GM23338 (cell line): Measurements from ENCODE around the gene CDKN1A. TPM values are rescaled to one million over a fixed set of nuclear protein-coding genes. Genes with fewer than 3 reads are reported as not detected.

ENCODE experiments used
- ATAC-seq: fragments of 200-7000 bp; cut with Tn5 transposase; 3 replicates; pipeline ENCODE4 v1.9.1; 2020
- DNase-seq: peaks from one replicate; pipeline ENCODE4 v3.0.0-alpha.2; 2015; ENCODE audit warnings: low spot score
- H2AFZ ChIP-seq: fragments of 200-600 bp; sonication (generic); 2 replicates; pipeline ENCODE4 v1.8.0; 2016; ENCODE audit warnings: antibody characterized with exemption, mild to moderate bottlenecking, moderate library complexity
- H3F3A ChIP-seq: fragments of 200-600 bp; sonication (generic); replicated peaks from 2 replicates; pipeline ENCODE4 v1.8.0; 2017; ENCODE audit warnings: antibody characterized with exemption, mixed run types, low read depth
- H3K27ac ChIP-seq: fragments of 200-600 bp; sonication (generic); 2 replicates; pipeline ENCODE4 v1.6.1; 2016; ENCODE audit warnings: low read depth
- H3K27me3 ChIP-seq: fragments of 200-600 bp; sonication (generic); 2 replicates; pipeline ENCODE4 v1.8.0; 2016; ENCODE audit warnings: mild to moderate bottlenecking, mixed run types, moderate library complexity; ENCODE audit not compliant: insufficient read depth
- H3K36me3 ChIP-seq: fragments of 200-600 bp; sonication (generic); 2 replicates; pipeline ENCODE4 v1.8.0; 2016; ENCODE audit warnings: mild to moderate bottlenecking; ENCODE audit not compliant: insufficient read depth
- H3K4me1 ChIP-seq: fragments of 200-600 bp; sonication (generic); 2 replicates; pipeline ENCODE4 v1.8.0; 2016; ENCODE audit warnings: mild to moderate bottlenecking, moderate library complexity; ENCODE audit not compliant: insufficient read depth
- H3K4me2 ChIP-seq: fragments of 200-600 bp; sonication (generic); 2 replicates; pipeline ENCODE4 v1.7.1; 2017; ENCODE audit warnings: mixed run types
- H3K4me3 ChIP-seq: fragments of 200-600 bp; sonication (generic); 2 replicates; pipeline ENCODE4 v1.6.1; 2016; ENCODE audit warnings: mixed run types
- H3K79me2 ChIP-seq: fragments of 200-600 bp; sonication (generic); replicated peaks from 2 replicates; pipeline ENCODE4 v1.8.0; 2017; ENCODE audit warnings: mild to moderate bottlenecking; ENCODE audit not compliant: insufficient read depth
- H3K9me2 ChIP-seq: fragments of 200-600 bp; sonication (generic); 2 replicates; pipeline ENCODE4 v1.8.0; 2017; ENCODE audit not compliant: insufficient read depth
- H4K20me1 ChIP-seq: fragments of 200-600 bp; sonication (generic); replicated peaks from 2 replicates; pipeline ENCODE4 v1.8.0; 2017; ENCODE audit warnings: mild to moderate bottlenecking; ENCODE audit not compliant: insufficient read depth
- H3K27ac Mint-ChIP-seq: 2 replicates; pipeline ENCODE4 v1.8.0; 2020; ENCODE audit warnings: inconsistent platforms, mild to moderate bottlenecking, moderate library complexity, mixed read lengths
- H3K27me3 Mint-ChIP-seq: 3 replicates; pipeline ENCODE4 v1.8.0; 2022; ENCODE audit warnings: low read depth, mild to moderate bottlenecking, moderate library complexity, mixed read lengths, inconsistent platforms; ENCODE audit not compliant: insufficient read depth, poor library complexity
- H3K36me3 Mint-ChIP-seq: 3 replicates; pipeline ENCODE4 v1.8.0; 2021; ENCODE audit warnings: low read depth, mild to moderate bottlenecking, inconsistent platforms, moderate library complexity, mixed read lengths
- H3K4me1 Mint-ChIP-seq: 3 replicates; pipeline ENCODE4 v1.8.0; 2020; ENCODE audit warnings: mild to moderate bottlenecking, inconsistent platforms, mixed read lengths
- H3K4me3 Mint-ChIP-seq: 3 replicates; pipeline ENCODE4 v1.8.0; 2021; ENCODE audit warnings: moderate library complexity, mild to moderate bottlenecking, inconsistent platforms, mixed read lengths
- H3K9me3 Mint-ChIP-seq: 3 replicates; pipeline ENCODE4 v1.8.0; 2020; ENCODE audit warnings: moderate library complexity, mild to moderate bottlenecking, inconsistent platforms, mixed read lengths
- CREB1 ChIP-seq: fragments of 250-450 bp; sonication (Bioruptor Pico); IDR thresholded peaks from 2 replicates; pipeline ENCODE4 v1.5.0; 2020; ENCODE audit warnings: low read depth, mild to moderate bottlenecking, moderate library complexity
- ETS1 ChIP-seq: IDR thresholded peaks from 2 replicates; pipeline ENCODE4 v1.6.1; 2016; ENCODE audit warnings: antibody characterized with exemption
- EZH2 ChIP-seq: fragments of 200-600 bp; sonication (generic); IDR thresholded peaks from one replicate; pipeline ENCODE4 v1.8.0; 2017; ENCODE audit warnings: antibody characterized with exemption, mild to moderate bottlenecking, low read depth; ENCODE audit not compliant: unreplicated experiment
- NANOG ChIP-seq: IDR thresholded peaks from 2 replicates; pipeline ENCODE4 v1.6.1; 2016; ENCODE audit warnings: antibody characterized with exemption, borderline replicate concordance
- POLR2AphosphoS5 ChIP-seq: IDR thresholded peaks from 2 replicates; pipeline ENCODE4 v1.6.1; 2016; ENCODE audit warnings: antibody characterized with exemption, low read depth
- STAT1 ChIP-seq: IDR thresholded peaks from one replicate; pipeline ENCODE4 v1.6.1; 2016; ENCODE audit warnings: antibody characterized with exemption; ENCODE audit not compliant: unreplicated experiment
- ZNF114 ChIP-seq: fragments of 250-450 bp; sonication (Bioruptor Pico); IDR thresholded peaks from 2 replicates; pipeline ENCODE4 v1.5.0; 2020; ENCODE audit warnings: mild to moderate bottlenecking, moderate library complexity
- polyA plus RNA-seq: library from polyadenylated mRNA; unstranded; fragments of >200 nt; fragmentation: Nextera tagmentation; extraction: Ambion mirVana; gene quantifications from 2 replicates; pipeline ENCODE4 v1.2.1, GENCODE V29; 2016
- total RNA-seq: library from RNA; depleted of rRNA; stranded (reverse); fragments of >200 nt; shearing (Covaris generic); gene quantifications from 2 replicates; pipeline ENCODE4 v1.2.3, GENCODE V29; 2014
- TF ChIP-seq, protein P1 (sequence below): IDR thresholded peaks from one replicate; pipeline ENCODE4 v1.6.1; 2018; ENCODE audit warnings: antibody characterized with exemption; ENCODE audit not compliant: unreplicated experiment
- TF ChIP-seq, protein P2 (sequence below), 2 experiments: fragments of 200-600 bp in 1 of 2; sonication (generic) in 1 of 2; conservative IDR thresholded peaks; 2 replicates each; pipeline versions ENCODE4 v1.5.1 to v1.6.1; 2016 to 2017; ENCODE audit warnings: antibody characterized with exemption in 2 of 2, low read depth in 2 of 2, mild to moderate bottlenecking in 2 of 2, moderate library complexity in 1 of 2
- TF ChIP-seq, protein P3 (sequence below): fragments of 250-450 bp; sonication (Bioruptor Pico); IDR thresholded peaks from 2 replicates; pipeline ENCODE4 v1.5.0; 2020; ENCODE audit warnings: mild to moderate bottlenecking, moderate library complexity

The CDKN1A gene
- total and polyA plus RNA-seq, 2 experiments from 2014 or later: 31.5 to 45.6 TPM

DNA sequence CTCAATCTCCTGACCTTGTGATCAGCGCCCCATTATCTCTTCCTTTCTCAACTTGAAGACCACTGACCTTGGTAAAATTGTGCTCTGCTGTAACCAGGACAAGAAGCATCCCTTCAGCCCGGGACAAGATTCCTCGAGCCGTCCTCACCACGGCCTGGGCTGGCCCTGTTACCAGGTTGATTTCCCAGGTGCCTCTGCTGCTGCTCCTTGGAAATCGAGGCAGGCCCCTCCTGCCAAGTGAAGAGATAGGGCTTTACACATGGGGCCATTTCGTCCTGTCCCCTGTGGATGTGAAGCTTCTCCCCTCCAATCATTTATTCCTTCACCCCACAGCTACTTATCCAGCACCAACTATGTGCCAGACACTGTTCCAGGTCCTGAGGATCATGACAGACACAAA is 40.6 kb downstream of the CDKN1A start (continued):
- TF ChIP-seq, protein P1, sequence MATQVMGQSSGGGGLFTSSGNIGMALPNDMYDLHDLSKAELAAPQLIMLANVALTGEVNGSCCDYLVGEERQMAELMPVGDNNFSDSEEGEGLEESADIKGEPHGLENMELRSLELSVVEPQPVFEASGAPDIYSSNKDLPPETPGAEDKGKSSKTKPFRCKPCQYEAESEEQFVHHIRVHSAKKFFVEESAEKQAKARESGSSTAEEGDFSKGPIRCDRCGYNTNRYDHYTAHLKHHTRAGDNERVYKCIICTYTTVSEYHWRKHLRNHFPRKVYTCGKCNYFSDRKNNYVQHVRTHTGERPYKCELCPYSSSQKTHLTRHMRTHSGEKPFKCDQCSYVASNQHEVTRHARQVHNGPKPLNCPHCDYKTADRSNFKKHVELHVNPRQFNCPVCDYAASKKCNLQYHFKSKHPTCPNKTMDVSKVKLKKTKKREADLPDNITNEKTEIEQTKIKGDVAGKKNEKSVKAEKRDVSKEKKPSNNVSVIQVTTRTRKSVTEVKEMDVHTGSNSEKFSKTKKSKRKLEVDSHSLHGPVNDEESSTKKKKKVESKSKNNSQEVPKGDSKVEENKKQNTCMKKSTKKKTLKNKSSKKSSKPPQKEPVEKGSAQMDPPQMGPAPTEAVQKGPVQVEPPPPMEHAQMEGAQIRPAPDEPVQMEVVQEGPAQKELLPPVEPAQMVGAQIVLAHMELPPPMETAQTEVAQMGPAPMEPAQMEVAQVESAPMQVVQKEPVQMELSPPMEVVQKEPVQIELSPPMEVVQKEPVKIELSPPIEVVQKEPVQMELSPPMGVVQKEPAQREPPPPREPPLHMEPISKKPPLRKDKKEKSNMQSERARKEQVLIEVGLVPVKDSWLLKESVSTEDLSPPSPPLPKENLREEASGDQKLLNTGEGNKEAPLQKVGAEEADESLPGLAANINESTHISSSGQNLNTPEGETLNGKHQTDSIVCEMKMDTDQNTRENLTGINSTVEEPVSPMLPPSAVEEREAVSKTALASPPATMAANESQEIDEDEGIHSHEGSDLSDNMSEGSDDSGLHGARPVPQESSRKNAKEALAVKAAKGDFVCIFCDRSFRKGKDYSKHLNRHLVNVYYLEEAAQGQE: no peak
- TF ChIP-seq, protein P2, sequence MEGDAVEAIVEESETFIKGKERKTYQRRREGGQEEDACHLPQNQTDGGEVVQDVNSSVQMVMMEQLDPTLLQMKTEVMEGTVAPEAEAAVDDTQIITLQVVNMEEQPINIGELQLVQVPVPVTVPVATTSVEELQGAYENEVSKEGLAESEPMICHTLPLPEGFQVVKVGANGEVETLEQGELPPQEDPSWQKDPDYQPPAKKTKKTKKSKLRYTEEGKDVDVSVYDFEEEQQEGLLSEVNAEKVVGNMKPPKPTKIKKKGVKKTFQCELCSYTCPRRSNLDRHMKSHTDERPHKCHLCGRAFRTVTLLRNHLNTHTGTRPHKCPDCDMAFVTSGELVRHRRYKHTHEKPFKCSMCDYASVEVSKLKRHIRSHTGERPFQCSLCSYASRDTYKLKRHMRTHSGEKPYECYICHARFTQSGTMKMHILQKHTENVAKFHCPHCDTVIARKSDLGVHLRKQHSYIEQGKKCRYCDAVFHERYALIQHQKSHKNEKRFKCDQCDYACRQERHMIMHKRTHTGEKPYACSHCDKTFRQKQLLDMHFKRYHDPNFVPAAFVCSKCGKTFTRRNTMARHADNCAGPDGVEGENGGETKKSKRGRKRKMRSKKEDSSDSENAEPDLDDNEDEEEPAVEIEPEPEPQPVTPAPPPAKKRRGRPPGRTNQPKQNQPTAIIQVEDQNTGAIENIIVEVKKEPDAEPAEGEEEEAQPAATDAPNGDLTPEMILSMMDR (conservative IDR thresholded peaks at IDR 0.05; ENCODE audit: low read depth in 2 of 2): no peak

GRCh38 chr6:36720251-36721141 is 42.0 kb downstream of the CDKN1A start:
- Histone ChIP-seq H3K4me3 (no peak overlapping the region), H3K36me3 (no peaks in the 10 kb centered on the region), H3F3A (no peaks in the 10 kb centered on the region), H3K27me3 (no peaks in the 10 kb centered on the region), H3K4me1 (no peaks in the 10 kb centered on the region), H2AFZ (no peak overlapping the region), H4K20me1 (no peaks in the 10 kb centered on the region), H3K4me2 (no peak overlapping the region), H3K9me2 (0 out of 2 replicates have a peak, but pooled peaks cover 3% of the 10 kb centered on the region), H3K27ac (no peak overlapping the region), H3K79me2 (no peaks in the 10 kb centered on the region)
- ATAC-seq: no peak
- H3K36me3 Mint-ChIP-seq: no peaks in the 10 kb centered on the region
- DNase-seq: no peak
- H3K27ac Mint-ChIP-seq: no peak overlapping the region
- H3K4me1 Mint-ChIP-seq: peaks cover 2% of the 10 kb centered on the region; the same call in 1 of the 3 replicates
- H3K9me3 Mint-ChIP-seq: no peaks in the 10 kb centered on the region
- H3K4me3 Mint-ChIP-seq: no peak overlapping the region
- no peaks in the 10 kb centered on the region for H3K27me3 Mint-ChIP-seq
- no peak for TF ChIP-seq POLR2AphosphoS5
- TF ChIP-seq CREB1 (CRISPR knock-in tag): no peak
- no peak for TF ChIP-seq EZH2
- no peak for TF ChIP-seq ETS1
- TF ChIP-seq, protein P3, sequence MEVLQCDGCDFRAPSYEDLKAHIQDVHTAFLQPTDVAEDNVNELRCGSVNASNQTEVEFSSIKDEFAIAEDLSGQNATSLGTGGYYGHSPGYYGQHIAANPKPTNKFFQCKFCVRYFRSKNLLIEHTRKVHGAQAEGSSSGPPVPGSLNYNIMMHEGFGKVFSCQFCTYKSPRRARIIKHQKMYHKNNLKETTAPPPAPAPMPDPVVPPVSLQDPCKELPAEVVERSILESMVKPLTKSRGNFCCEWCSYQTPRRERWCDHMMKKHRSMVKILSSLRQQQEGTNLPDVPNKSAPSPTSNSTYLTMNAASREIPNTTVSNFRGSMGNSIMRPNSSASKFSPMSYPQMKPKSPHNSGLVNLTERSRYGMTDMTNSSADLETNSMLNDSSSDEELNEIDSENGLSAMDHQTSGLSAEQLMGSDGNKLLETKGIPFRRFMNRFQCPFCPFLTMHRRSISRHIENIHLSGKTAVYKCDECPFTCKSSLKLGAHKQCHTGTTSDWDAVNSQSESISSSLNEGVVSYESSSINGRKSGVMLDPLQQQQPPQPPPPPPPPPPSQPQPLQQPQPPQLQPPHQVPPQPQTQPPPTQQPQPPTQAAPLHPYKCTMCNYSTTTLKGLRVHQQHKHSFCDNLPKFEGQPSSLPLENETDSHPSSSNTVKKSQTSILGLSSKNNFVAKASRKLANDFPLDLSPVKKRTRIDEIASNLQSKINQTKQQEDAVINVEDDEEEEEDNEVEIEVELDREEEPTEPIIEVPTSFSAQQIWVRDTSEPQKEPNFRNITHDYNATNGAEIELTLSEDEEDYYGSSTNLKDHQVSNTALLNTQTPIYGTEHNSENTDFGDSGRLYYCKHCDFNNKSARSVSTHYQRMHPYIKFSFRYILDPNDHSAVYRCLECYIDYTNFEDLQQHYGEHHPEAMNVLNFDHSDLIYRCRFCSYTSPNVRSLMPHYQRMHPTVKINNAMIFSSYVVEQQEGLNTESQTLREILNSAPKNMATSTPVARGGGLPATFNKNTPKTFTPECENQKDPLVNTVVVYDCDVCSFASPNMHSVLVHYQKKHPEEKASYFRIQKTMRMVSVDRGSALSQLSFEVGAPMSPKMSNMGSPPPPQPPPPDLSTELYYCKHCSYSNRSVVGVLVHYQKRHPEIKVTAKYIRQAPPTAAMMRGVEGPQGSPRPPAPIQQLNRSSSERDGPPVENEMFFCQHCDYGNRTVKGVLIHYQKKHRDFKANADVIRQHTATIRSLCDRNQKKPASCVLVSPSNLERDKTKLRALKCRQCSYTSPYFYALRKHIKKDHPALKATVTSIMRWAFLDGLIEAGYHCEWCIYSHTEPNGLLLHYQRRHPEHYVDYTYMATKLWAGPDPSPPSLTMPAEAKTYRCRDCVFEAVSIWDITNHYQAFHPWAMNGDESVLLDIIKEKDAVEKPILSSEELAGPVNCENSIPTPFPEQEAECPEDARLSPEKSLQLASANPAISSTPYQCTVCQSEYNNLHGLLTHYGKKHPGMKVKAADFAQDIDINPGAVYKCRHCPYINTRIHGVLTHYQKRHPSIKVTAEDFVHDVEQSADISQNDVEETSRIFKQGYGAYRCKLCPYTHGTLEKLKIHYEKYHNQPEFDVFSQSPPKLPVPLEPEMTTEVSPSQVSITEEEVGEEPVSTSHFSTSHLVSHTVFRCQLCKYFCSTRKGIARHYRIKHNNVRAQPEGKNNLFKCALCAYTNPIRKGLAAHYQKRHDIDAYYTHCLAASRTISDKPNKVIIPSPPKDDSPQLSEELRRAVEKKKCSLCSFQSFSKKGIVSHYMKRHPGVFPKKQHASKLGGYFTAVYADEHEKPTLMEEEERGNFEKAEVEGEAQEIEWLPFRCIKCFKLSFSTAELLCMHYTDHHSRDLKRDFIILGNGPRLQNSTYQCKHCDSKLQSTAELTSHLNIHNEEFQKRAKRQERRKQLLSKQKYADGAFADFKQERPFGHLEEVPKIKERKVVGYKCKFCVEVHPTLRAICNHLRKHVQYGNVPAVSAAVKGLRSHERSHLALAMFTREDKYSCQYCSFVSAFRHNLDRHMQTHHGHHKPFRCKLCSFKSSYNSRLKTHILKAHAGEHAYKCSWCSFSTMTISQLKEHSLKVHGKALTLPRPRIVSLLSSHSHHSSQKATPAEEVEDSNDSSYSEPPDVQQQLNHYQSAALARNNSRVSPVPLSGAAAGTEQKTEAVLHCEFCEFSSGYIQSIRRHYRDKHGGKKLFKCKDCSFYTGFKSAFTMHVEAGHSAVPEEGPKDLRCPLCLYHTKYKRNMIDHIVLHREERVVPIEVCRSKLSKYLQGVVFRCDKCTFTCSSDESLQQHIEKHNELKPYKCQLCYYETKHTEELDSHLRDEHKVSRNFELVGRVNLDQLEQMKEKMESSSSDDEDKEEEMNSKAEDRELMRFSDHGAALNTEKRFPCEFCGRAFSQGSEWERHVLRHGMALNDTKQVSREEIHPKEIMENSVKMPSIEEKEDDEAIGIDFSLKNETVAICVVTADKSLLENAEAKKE (CRISPR knock-in tag): no peak
- no peak for TF ChIP-seq STAT1
- no peak for TF ChIP-seq ZNF114
- TF ChIP-seq NANOG: no peak
